Measurements from ENCODE around the gene TSPAN12. TPM values are rescaled to one million over a fixed set of nuclear protein-coding genes. Genes with fewer than 3 reads are reported as not detected.

The TSPAN12 gene
- total RNA-seq, 1 experiment from 2014 or later = 8.7 TPM

DNA sequence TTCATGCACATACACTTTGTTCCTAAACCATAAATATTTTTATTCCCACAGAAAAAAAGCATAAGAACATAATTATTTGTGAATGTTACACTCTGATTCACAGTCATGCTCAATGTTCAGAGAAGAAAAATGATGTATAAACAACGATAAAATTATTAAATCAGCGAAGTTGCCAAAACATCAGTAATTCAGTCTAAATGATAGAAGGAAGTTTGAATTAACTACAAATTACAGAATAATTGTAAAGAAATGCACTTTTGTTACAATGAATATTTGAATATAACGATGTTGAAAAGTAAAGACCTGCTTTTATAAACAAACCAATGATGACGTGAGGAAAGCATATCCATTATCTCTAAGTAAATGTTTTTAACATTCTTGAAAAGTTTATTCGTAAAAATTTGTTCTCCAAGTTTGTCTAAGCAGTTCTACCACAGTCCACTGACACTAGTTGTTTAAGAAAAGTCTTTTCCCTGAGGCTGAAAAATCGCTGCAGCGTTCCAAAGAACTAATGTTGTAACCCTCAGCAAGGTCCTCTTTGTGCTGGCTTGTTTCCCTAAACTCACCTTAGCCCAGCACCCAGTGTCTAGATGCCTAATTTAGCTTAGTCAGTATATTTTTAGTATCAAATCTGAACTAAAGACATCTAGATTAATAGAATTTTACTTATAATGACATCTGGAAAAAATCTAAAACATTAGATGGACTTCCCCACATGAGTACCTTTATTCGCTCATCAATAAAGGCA lies 30.4 kb downstream of the TSPAN12 start:
- H4K20me1 ChIP-seq (ENCODE audit: control insufficient read depth, insufficient read depth, insufficient read length) = no peaks in the 10 kb centered on the region

More for the DNA sequence above, 30.4 kb downstream of the TSPAN12 start:
- H3K27ac Mint-ChIP-seq = no peak overlapping the region; a peak in 1 of 7 replicates
- no peak overlapping the region for H3K18ac ChIP-seq (ENCODE audit: insufficient read length, low read depth, low read length)
- no peaks in the 10 kb centered on the region for H3K27me3 ChIP-seq (ENCODE audit: insufficient read depth, low read length)
- no peak overlapping the region for H3K56ac ChIP-seq (ENCODE audit: insufficient read length, low read depth, low read length)
- no peak overlapping the region for H3K4me3 Mint-ChIP-seq
- no peak overlapping the region for H2BK120ac ChIP-seq (ENCODE audit: low read depth, low read length, poor library complexity, severe bottlenecking)
- H3K4me2 ChIP-seq (ENCODE audit: insufficient read depth, insufficient read length, low read length) = no peak overlapping the region
- no peak overlapping the region for H2BK12ac ChIP-seq (ENCODE audit: insufficient read length, low read depth, low read length)
- H2BK20ac ChIP-seq (ENCODE audit: low read depth, low read length, poor library complexity, severe bottlenecking) = no peak overlapping the region
- H2AFZ ChIP-seq (ENCODE audit: low read length) = no peak overlapping the region
- H2BK5ac ChIP-seq (ENCODE audit: insufficient read length, low read length) = no peak overlapping the region
- H4K5ac ChIP-seq (ENCODE audit: insufficient read length, low read depth, low read length) = no peak overlapping the region
- no peak overlapping the region for H3K9ac ChIP-seq (ENCODE audit: extremely low read depth, insufficient read length, low read length)
- no peak overlapping the region for H3T11ph ChIP-seq (ENCODE audit: low read length)
- no peak overlapping the region for H3K4ac ChIP-seq (ENCODE audit: low read depth, low read length)
- no peak overlapping the region for H3K14ac ChIP-seq (ENCODE audit: insufficient read depth, low read length)
- H3K23ac ChIP-seq (ENCODE audit: insufficient read length, low read depth, low read length) = no peak overlapping the region
- H4K8ac ChIP-seq (replicated peaks; ENCODE audit: insufficient read length, low read depth, low read length) = no peak overlapping the region
- no peaks in the 10 kb centered on the region for H3K9me3 ChIP-seq (ENCODE audit: control insufficient read depth, low read depth, low read length)
- WGBS (ENCODE audit: extremely low coverage, insufficient read length, low lambda C conversion rate) = no CpG with 5 or more reads among the region's 8 CpGs
- no peaks in the 10 kb centered on the region for H3K23me2 ChIP-seq (ENCODE audit: insufficient read length, low read depth, low read length, poor library complexity, severe bottlenecking)
- H2BK15ac ChIP-seq (ENCODE audit: low read depth, low read length) = no peak overlapping the region
- no peaks in the 10 kb centered on the region for H3K79me2 ChIP-seq (ENCODE audit: insufficient read depth, low read length)
- peaks cover 10 to 22% (median 16%) of the 10 kb centered on the region in 3 experiments for H3K36me3 Mint-ChIP-seq (ENCODE audit: insufficient read depth in 1 of 3, low read depth in 3 of 3)
- no peaks in the 10 kb centered on the region for H3K79me1 ChIP-seq (ENCODE audit: insufficient read depth, low read depth, low read length, poor library complexity, severe bottlenecking)
- no peaks in the 10 kb centered on the region; the same call in 1 of the 2 replicates for H3K27me3 Mint-ChIP-seq (ENCODE audit: low read depth)
- DNase-seq = no peak
- H2AK5ac ChIP-seq (ENCODE audit: insufficient read length, low read length) = no peak overlapping the region
- peaks cover 2% of the 10 kb centered on the region; the same call in 1 of the 2 replicates for H3K4me1 ChIP-seq (ENCODE audit: insufficient read depth, low read length)
- H3K4me1 Mint-ChIP-seq = peaks cover 14 to 20% of the 10 kb centered on the region in 2 experiments
- H3K27ac ChIP-seq (ENCODE audit: insufficient read length, low read depth, low read length) = no peak overlapping the region
- no peak overlapping the region for H4K91ac ChIP-seq (ENCODE audit: insufficient read length, low read depth, low read length)
- peaks cover 6 to 13% of the 10 kb centered on the region in 2 experiments for H3K9me3 Mint-ChIP-seq
- no peak for TF ChIP-seq CTCF (conservative IDR thresholded peaks at IDR 0.05)
